Right lobe of liver (tissue), 6 donors: ENCODE data around the gene AFAP1. TPM values are rescaled to one million over a fixed set of nuclear protein-coding genes. Genes with fewer than 3 reads are reported as not detected.

Experiments used
- ATAC-seq, 4 donors: fragments of 200-7000 bp; cut with Tn5 transposase; one replicate each; pipeline ENCODE4 v1.9.1; 2020; ENCODE audit warnings: mild to moderate bottlenecking in 4 of 4, moderate library complexity in 4 of 4
- DNase-seq, 3 donors: peaks; one replicate each; pipeline ENCODE4 v3.0.0-alpha.2; 2020
- H3K27ac ChIP-seq, 3 donors: fragments of 200-600 bp; one replicate each; pipeline ENCODE4 v1.8.0; 2022
- H3K27me3 ChIP-seq, 2 donors: fragments of 200-600 bp; one replicate each; pipeline ENCODE4 v1.8.0; 2022
- H3K36me3 ChIP-seq, 4 donors: fragments of 200-600 bp; sonication (generic) in 1 of 4; one replicate each; pipeline versions ENCODE4 v1.5.1 to v1.8.0; 2017 to 2022; ENCODE audit warnings: control low read depth in 1 of 4
- H3K4me1 ChIP-seq, 4 donors: fragments of 200-600 bp; sonication (generic) in 1 of 4; one replicate each; pipeline versions ENCODE4 v1.5.1 to v1.8.0; 2017 to 2022; ENCODE audit warnings: control low read depth in 1 of 4
- H3K4me3 ChIP-seq, 3 donors: fragments of 200-600 bp; one replicate each; pipeline ENCODE4 v1.8.0; 2022
- H3K9me3 ChIP-seq, 4 donors: fragments of 200-600 bp; sonication (generic) in 1 of 4; one replicate each; pipeline versions ENCODE4 v1.5.1 to v1.8.0; 2017 to 2022; ENCODE audit warnings: control low read depth in 1 of 4
- POLR2A ChIP-seq: fragments of 450-650 bp; IDR thresholded peaks from one replicate; pipeline ENCODE4 v1.6.1; 2017; ENCODE audit warnings: antibody characterized with exemption, mild to moderate bottlenecking
- WGBS: methylation state at CpG from one replicate; pipeline ENCODE4 v1.1.6; 2018; ENCODE audit warnings: low coverage, low lambda C conversion rate; ENCODE audit not compliant: insufficient coverage; ENCODE audit errors: missing lambda C conversion rate; 5-methylcytosine and 5-hydroxymethylcytosine counted together
- intact Hi-C, 2 donors: fragments of 100-400 bp; cut with DNase I; formaldehyde crosslinking; loops; one replicate each; pipeline versions ENCODE4 v1.11.2 to v1.14.1; 2022
- total RNA-seq, 6 experiments: library from RNA; depleted of rRNA in 2 of 6; stranded (reverse); fragments of >200 nt in 2 of 6; fragmentation: NEBNext Ultra II Directional in 3 of 6; extraction: Animal tissue kit (Norgen Biotek cat#: 25700) in 3 of 6; gene quantifications; one replicate each; pipeline versions ENCODE4 v1.1.0 to v1.2.4, GENCODE V29; 2016 to 2023
- TF ChIP-seq, protein P1 (sequence below), 4 donors: fragments of 200-600 bp in 3 of 4; fragments of 450-650 bp in 1 of 4; IDR thresholded peaks; one replicate each; pipeline versions ENCODE4 v1.5.1 to v1.8.0; 2016 to 2022; ENCODE audit warnings: antibody characterized with exemption in 4 of 4, mild to moderate bottlenecking in 2 of 4
- donor health status: DM: no; HTN: yes; CAD: no.
- donor health status: DM: no; HTN: no; CAD: no.
- donor health status: DM: no; HTN: no; CAD: no.
- donor health status: DM: no; HTN: yes; CAD: no.
- donor health status: DM: no; HTN: yes; CAD: no.

Gene AFAP1
- total RNA-seq, 6 experiments from 2014 or later, result 0.95 to 3.1 (median 1.9) TPM

DNA sequence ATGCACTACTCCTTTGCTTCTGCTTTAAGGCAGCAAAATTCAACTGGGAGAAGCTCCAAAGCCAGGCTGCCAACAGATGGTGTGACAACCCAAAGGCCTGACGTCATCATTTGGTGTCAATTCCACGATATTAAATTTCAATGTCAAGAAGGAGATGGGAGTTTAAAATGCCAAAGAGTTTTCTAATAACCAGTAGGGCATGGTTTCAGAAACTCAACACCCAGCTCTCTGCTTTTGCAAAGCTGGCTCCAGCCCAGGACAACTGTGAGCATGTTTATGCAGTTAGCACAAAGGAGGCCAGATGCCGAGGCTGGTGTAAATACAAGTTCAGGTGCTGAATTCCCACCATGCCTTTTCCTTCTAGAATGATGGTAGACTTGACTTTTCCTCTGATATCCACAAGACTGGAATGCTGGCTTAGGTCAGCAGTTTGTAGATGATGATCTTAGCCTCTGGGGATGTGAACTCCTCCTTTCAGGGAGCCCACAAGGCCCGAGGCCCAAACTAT is 67.3 kb downstream of the AFAP1 start:
- intact Hi-C loops, result no loop called here
- 45% methylated on average over 2 of the region's 4 CpGs for WGBS
- Histone ChIP-seq H3K4me1 (no peaks in the 10 kb centered on the region), H3K27ac (no peak overlapping the region), H3K27me3 (no peaks in the 10 kb centered on the region), H3K9me3 (no peaks in the 10 kb centered on the region), H3K4me3 (no peak overlapping the region), H3K36me3 (no peaks in the 10 kb centered on the region)
- DNase-seq (no peak), ATAC-seq (no peak)
- TF ChIP-seq, protein P1, sequence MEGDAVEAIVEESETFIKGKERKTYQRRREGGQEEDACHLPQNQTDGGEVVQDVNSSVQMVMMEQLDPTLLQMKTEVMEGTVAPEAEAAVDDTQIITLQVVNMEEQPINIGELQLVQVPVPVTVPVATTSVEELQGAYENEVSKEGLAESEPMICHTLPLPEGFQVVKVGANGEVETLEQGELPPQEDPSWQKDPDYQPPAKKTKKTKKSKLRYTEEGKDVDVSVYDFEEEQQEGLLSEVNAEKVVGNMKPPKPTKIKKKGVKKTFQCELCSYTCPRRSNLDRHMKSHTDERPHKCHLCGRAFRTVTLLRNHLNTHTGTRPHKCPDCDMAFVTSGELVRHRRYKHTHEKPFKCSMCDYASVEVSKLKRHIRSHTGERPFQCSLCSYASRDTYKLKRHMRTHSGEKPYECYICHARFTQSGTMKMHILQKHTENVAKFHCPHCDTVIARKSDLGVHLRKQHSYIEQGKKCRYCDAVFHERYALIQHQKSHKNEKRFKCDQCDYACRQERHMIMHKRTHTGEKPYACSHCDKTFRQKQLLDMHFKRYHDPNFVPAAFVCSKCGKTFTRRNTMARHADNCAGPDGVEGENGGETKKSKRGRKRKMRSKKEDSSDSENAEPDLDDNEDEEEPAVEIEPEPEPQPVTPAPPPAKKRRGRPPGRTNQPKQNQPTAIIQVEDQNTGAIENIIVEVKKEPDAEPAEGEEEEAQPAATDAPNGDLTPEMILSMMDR (IDR thresholded peaks at IDR 0.05), result no peak
- no peak for TF ChIP-seq POLR2A

DNA sequence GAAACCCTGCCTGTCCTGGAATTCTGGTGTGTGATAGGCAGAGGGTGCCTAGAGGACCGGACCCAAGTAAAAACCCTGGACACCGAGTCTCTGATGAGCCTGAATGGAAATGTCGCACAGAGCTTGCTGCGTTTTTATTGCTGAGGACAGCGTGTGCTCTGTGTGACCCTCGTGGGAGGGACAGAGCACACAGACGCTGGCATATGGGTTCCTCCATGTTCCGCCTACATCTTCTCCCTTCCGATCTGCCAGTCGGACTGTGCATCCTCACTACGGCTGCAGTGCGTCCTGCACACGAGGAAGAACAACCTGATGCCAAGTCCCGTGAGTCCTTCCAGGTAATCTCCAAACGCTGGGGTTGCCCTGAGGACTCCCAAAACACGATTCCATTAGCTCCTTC is 68.3 kb downstream of the AFAP1 start:
- intact Hi-C loops, result no loop called here
- no peak for DNase-seq
- H3K27me3 ChIP-seq, result no peaks in the 10 kb centered on the region
- H3K4me1 ChIP-seq, result no peaks in the 10 kb centered on the region
- TF ChIP-seq, protein P1 (IDR thresholded peaks at IDR 0.05), result no peak
- no peak for TF ChIP-seq POLR2A
- H3K4me3 ChIP-seq, result no peak overlapping the region
- H3K36me3 ChIP-seq, result no peaks in the 10 kb centered on the region
- H3K9me3 ChIP-seq, result no peaks in the 10 kb centered on the region
- 77% methylated on average over 11 of the region's 16 CpGs for WGBS
- ATAC-seq, result no peak
- no peak overlapping the region for H3K27ac ChIP-seq

DNA sequence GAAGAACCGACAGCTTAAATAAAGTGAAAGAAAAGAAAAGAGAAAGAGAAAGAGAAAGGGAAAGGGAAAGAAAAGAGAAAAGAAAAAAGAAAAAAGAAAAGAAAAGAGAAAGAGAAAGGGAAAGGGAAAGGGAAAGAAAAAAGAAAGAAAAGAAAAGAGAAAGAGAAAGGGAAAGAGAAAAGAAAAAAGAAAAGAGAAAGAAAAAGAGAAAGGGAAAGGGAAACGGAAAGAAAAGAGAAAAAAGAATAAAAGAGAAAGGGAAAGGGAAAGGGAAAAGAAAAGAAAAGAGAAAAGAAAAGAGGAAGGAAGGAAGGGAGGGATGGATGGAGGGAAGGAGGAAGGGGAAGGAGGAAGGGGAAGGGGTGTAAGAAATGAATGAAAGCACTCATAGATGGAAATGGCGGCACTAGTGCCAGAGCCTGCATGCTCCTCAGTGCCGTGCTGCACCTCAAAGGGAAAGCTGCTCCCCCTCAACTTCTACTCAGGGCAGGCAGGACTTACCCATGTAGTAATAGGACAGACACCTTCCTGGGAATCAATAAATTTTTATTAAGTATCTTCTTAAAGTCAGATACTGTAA is 70.7 kb downstream of the AFAP1 start:
- no peak overlapping the region for H3K27ac ChIP-seq
- no peak overlapping the region for H3K4me3 ChIP-seq
- no peaks in the 10 kb centered on the region for H3K36me3 ChIP-seq
- no peaks in the 10 kb centered on the region for H3K9me3 ChIP-seq
- DNase-seq (no peak), ATAC-seq (no peak)
- TF ChIP-seq, protein P1 (IDR thresholded peaks at IDR 0.05), result no peak
- TF ChIP-seq POLR2A, result no peak
- no peaks in the 10 kb centered on the region for H3K4me1 ChIP-seq
- intact Hi-C loops, result no loop called here
- 89% methylated on average over 4 of the region's 4 CpGs for WGBS
- H3K27me3 ChIP-seq, result no peaks in the 10 kb centered on the region

DNA sequence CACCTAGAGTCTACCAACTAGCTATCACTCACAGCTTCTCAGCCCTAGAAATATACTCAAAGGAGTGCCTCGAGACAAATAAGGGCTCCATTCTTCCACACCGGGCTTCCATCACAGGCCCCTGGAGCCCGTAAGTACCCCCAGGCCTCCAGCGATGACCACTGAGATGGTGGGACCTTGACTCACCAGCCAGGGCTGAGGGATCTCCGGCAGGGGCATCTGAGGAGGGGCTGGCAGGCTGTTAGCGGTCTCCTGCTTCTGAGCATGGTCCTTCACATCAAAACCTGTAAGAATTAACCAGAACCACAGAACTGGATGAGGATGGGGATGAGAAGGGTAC is 71.3 kb downstream of the AFAP1 start:
- TF ChIP-seq POLR2A, result no peak
- TF ChIP-seq, protein P1 (IDR thresholded peaks at IDR 0.05), result no peak
- no peak for ATAC-seq
- no peaks in the 10 kb centered on the region for H3K4me1 ChIP-seq
- intact Hi-C loops, result no loop called here
- 80% methylated on average over 5 of the region's 6 CpGs for WGBS
- H3K36me3 ChIP-seq, result no peaks in the 10 kb centered on the region
- no peak overlapping the region for H3K27ac ChIP-seq
- DNase-seq, result no peak
- no peaks in the 10 kb centered on the region for H3K9me3 ChIP-seq
- H3K4me3 ChIP-seq, result no peak overlapping the region
- H3K27me3 ChIP-seq, result no peaks in the 10 kb centered on the region
